ENCODE results near the gene EDN2.

Gene EDN2

GRCh38 chr1:41485605-41486004 lies 1.1 kb upstream of the EDN2 start:
- ChIA-PET POLR2A (interaction anchor here (0.7 kb wide), 1 partner anchor 203 kb away, joined by 3 read pairs; no protein-coding TSS in a partner anchor), CTCF (interaction anchor here (1.1 to 3.0 kb wide), 4 partner anchors 10 to 203 kb away, joined by 3 to 12 read pairs (median 6); no protein-coding TSS in a partner anchor)
- TF ChIP-seq CTCF (IDR thresholded peaks at IDR 0.05; ENCODE audit: insufficient read depth, low read length, missing control alignments), result no peak
- DNase-seq (ENCODE audit: low read depth, low spot score), result peak; percentile 44
- H3K4me3 ChIP-seq (ENCODE audit: low read depth, low read length), result no peak overlapping the region

- TF ChIP-seq CTCF (IDR thresholded peaks at IDR 0.05; ENCODE audit: insufficient read depth, low read length, missing control alignments), result no peak
- ChIA-PET CTCF (interaction anchor here (1.2 to 4.2 kb wide), 6 partner anchors 8 to 50 kb away, joined by 3 to 17 read pairs (median 6); no protein-coding TSS in a partner anchor), POLR2A (no interaction called here)
- no peak for DNase-seq (ENCODE audit: low read depth, low spot score)
- no peak overlapping the region for H3K4me3 ChIP-seq (ENCODE audit: low read depth, low read length)
These were observed 502 bp downstream of the EDN2 start for GRCh38 chr1:41483960-41484401.

- POLR2A ChIA-PET, result no interaction called here
- CTCF ChIA-PET, result interaction anchor here (0.7 to 4.2 kb wide), 12 partner anchors 8 to 216 kb away, joined by 3 to 17 read pairs (median 4); no protein-coding TSS in a partner anchor
- no peak overlapping the region for H3K4me3 ChIP-seq (ENCODE audit: low read depth, low read length)
- DNase-seq (ENCODE audit: low read depth, low spot score), result no peak
- TF ChIP-seq CTCF (IDR thresholded peaks at IDR 0.05; ENCODE audit: insufficient read depth, low read length, missing control alignments), result no peak
These were observed 1.3 kb downstream of the EDN2 start for GRCh38 chr1:41483001-41483850.

GRCh38 chr1:41482001-41482765 lies 2.3 kb downstream of the EDN2 start:
- DNase-seq (ENCODE audit: low read depth, low spot score), result no peak
- ChIA-PET CTCF (interaction anchor here (0.7 to 4.2 kb wide), 11 partner anchors 10 to 215 kb away, joined by 3 to 17 read pairs (median 3); no protein-coding TSS in a partner anchor), POLR2A (no interaction called here)
- no peak for TF ChIP-seq CTCF (IDR thresholded peaks at IDR 0.05; ENCODE audit: insufficient read depth, low read length, missing control alignments)
- no peak overlapping the region for H3K4me3 ChIP-seq (ENCODE audit: low read depth, low read length)

- CTCF ChIA-PET, result interaction anchor here (0.8 to 6.7 kb wide), 6 partner anchors 11 to 196 kb away, joined by 3 to 31 read pairs (median 3); no protein-coding TSS in a partner anchor
- POLR2A ChIA-PET, result no interaction called here
These were observed 3.2 kb downstream of the EDN2 start for GRCh38 chr1:41481109-41481775.

More at GRCh38 chr1:41481109-41481775, 3.2 kb downstream of the EDN2 start:
- H3K4me3 ChIP-seq (ENCODE audit: low read depth, low read length), result no peak overlapping the region
- TF ChIP-seq CTCF (IDR thresholded peaks at IDR 0.05; ENCODE audit: insufficient read depth, low read length, missing control alignments), result no peak
- no peak for DNase-seq (ENCODE audit: low read depth, low spot score)

Data from AG04449 (cell line).